NCI-H128 (cell line): ENCODE results near the gene GALNT17.
"Not testable (repeated sequence)": the region's sequence is repeated elsewhere in the genome, so short reads cannot be mapped to it uniquely, and the experiment has no call there.

Experiments used
- DNase-seq: peaks from one replicate; lab custom pipeline; 2025; ENCODE audit not compliant: unreplicated experiment; lab: John Stamatoyannopoulos, UW

The GALNT17 gene

GRCh38 chr7:71229699-71230098 is 97.8 kb downstream of the GALNT17 start:
- DNase-seq: no peak

GRCh38 chr7:71235253-71235652 is 103.3 kb downstream of the GALNT17 start:
- DNase-seq: no peak

- no peak for DNase-seq
Measured at GRCh38 chr7:71236230-71237105, 104.5 kb downstream of the GALNT17 start.

GRCh38 chr7:71237945-71238344 is 106.0 kb downstream of the GALNT17 start:
- no peak for DNase-seq

GRCh38 chr7:71238581-71239295 is 106.8 kb downstream of the GALNT17 start:
- no peak for DNase-seq

GRCh38 chr7:71239586-71240268 is 107.8 kb downstream of the GALNT17 start:
- DNase-seq: no peak

- DNase-seq: no peak
Measured at GRCh38 chr7:71243736-71244410, 111.9 kb downstream of the GALNT17 start.

- no peak for DNase-seq
Measured at GRCh38 chr7:71245038-71245437, 113.1 kb downstream of the GALNT17 start.

GRCh38 chr7:71251706-71252105 is 119.8 kb downstream of the GALNT17 start:
- DNase-seq: no peak

- no peak for DNase-seq
Measured at GRCh38 chr7:71254751-71255150, 122.8 kb downstream of the GALNT17 start.

GRCh38 chr7:71255537-71256178 is 123.7 kb downstream of the GALNT17 start:
- no peak for DNase-seq

- DNase-seq: no peak
Measured at GRCh38 chr7:71261066-71261465, 129.1 kb downstream of the GALNT17 start.

- DNase-seq: not testable (repeated sequence)
Measured at GRCh38 chr7:71262834-71263233, 130.9 kb downstream of the GALNT17 start.

- no peak for DNase-seq
Measured at GRCh38 chr7:71264005-71264404, 132.1 kb downstream of the GALNT17 start.

- no peak for DNase-seq
Measured at GRCh38 chr7:71266912-71267311, 135.0 kb downstream of the GALNT17 start.

GRCh38 chr7:71267734-71268469 is 136.0 kb downstream of the GALNT17 start:
- no peak for DNase-seq

- no peak for DNase-seq
Measured at GRCh38 chr7:71270558-71270957, 138.6 kb downstream of the GALNT17 start.

GRCh38 chr7:71271203-71271602 is 139.3 kb downstream of the GALNT17 start:
- no peak for DNase-seq

GRCh38 chr7:71272509-71273490 is 140.9 kb downstream of the GALNT17 start:
- DNase-seq: no peak
